NOMO-1 (cell line): ENCODE measurements around the gene GALNT5.
"Not testable (repeated sequence)": the region's sequence is repeated elsewhere in the genome, so short reads cannot be mapped to it uniquely, and the experiment has no call there.

Experiments used
- DNase-seq, 2 experiments: peaks; one replicate each; lab custom pipeline; 2025; ENCODE audit not compliant: unreplicated experiment in 2 of 2; lab: John Stamatoyannopoulos, UW

GALNT5 gene

GRCh38 chr2:157257312-157258252 is at the start of gene GALNT5:
Gene GALNT5 (plus strand): TSS chr2:157257705. CDS start chr2:157258083, 378 bp downstream.
- no peak for DNase-seq

GRCh38 chr2:157216286-157216965 is 41.1 kb upstream of the GALNT5 start:
- no peak for DNase-seq

- no peak for DNase-seq
Observed at GRCh38 chr2:157217409-157217808, 40.1 kb upstream of the GALNT5 start.

- no peak for DNase-seq
Observed at GRCh38 chr2:157218911-157219310, 38.6 kb upstream of the GALNT5 start.

GRCh38 chr2:157220502-157220901 is 37.0 kb upstream of the GALNT5 start:
- DNase-seq = no peak

GRCh38 chr2:157221394-157221988 is 36.0 kb upstream of the GALNT5 start:
- DNase-seq = no peak

GRCh38 chr2:157223624-157224205 is 33.8 kb upstream of the GALNT5 start:
- no peak for DNase-seq

- not testable (repeated sequence) for DNase-seq
Observed at GRCh38 chr2:157224448-157224847, 33.1 kb upstream of the GALNT5 start.

GRCh38 chr2:157227592-157227991 is 29.9 kb upstream of the GALNT5 start:
- DNase-seq = no peak

- no peak for DNase-seq
Observed at GRCh38 chr2:157228946-157229345, 28.6 kb upstream of the GALNT5 start.

- DNase-seq = no peak
Observed at GRCh38 chr2:157229572-157229971, 27.9 kb upstream of the GALNT5 start.

GRCh38 chr2:157231476-157231875 is 26.0 kb upstream of the GALNT5 start:
- DNase-seq = no peak

- no peak for DNase-seq
Observed at GRCh38 chr2:157233506-157233905, 24.0 kb upstream of the GALNT5 start.

GRCh38 chr2:157236404-157236803 is 21.1 kb upstream of the GALNT5 start:
- DNase-seq = no peak

GRCh38 chr2:157238296-157238695 is 19.2 kb upstream of the GALNT5 start:
- no peak for DNase-seq

GRCh38 chr2:157244691-157245090 is 12.8 kb upstream of the GALNT5 start:
- no peak for DNase-seq

GRCh38 chr2:157245144-157245840 is 12.2 kb upstream of the GALNT5 start:
- DNase-seq = no peak

GRCh38 chr2:157245846-157246764 is 11.4 kb upstream of the GALNT5 start:
- no peak for DNase-seq

GRCh38 chr2:157246765-157247407 is 10.6 kb upstream of the GALNT5 start:
- no peak for DNase-seq
